Measurements from ENCODE around the gene HBE1. TPM values are rescaled to one million over a fixed set of nuclear protein-coding genes. Genes with fewer than 3 reads are reported as not detected.
"Not testable (repeated sequence)": the region's sequence is repeated elsewhere in the genome, so short reads cannot be mapped to it uniquely, and the experiment has no call there.

The HBE1 gene
- total RNA-seq, 1 donor from 2014 or later = not detected

GRCh38 chr11:5265832-5266231, 3.9 kb downstream of the HBE1 start:
- Histone ChIP-seq H4K20me1 (ENCODE audit: insufficient read depth, low read length) (no peaks in the 10 kb centered on the region), H3K9ac (ENCODE audit: low read length) (no peak overlapping the region), H3K4me3 (ENCODE audit: insufficient read depth, low read depth, low read length) (no peak overlapping the region), H3K4me1 (ENCODE audit: insufficient read depth, low read length) (no peaks in the 10 kb centered on the region), H3K36me3 (ENCODE audit: insufficient read depth, low read length) (no peaks in the 10 kb centered on the region), H3K27me3 (ENCODE audit: insufficient read depth, low read length) (peaks cover 3% of the 10 kb centered on the region), H3K79me2 (ENCODE audit: insufficient read depth, low read length) (no peaks in the 10 kb centered on the region), H2AFZ (ENCODE audit: low read depth, low read length) (no peak overlapping the region), H3K27ac (ENCODE audit: low read depth, low read length) (no peak overlapping the region), H3K9me3 (ENCODE audit: insufficient read depth, low read depth, low read length) (no peaks in the 10 kb centered on the region), H3K4me2 (ENCODE audit: low read length) (no peak overlapping the region)
- Mint-ChIP-seq H3K27me3 (ENCODE audit: low read depth, unreplicated experiment) (no peaks in the 10 kb centered on the region), H3K36me3 (ENCODE audit: low read depth, unreplicated experiment) (no peaks in the 10 kb centered on the region), H3K4me1 (ENCODE audit: low read depth, unreplicated experiment) (no peaks in the 10 kb centered on the region), H3K27ac (ENCODE audit: unreplicated experiment) (no peak overlapping the region), H3K4me3 (ENCODE audit: unreplicated experiment) (no peak overlapping the region), H3K9me3 (ENCODE audit: unreplicated experiment) (peaks cover 2% of the 10 kb centered on the region)
- TF ChIP-seq EZH2 (IDR thresholded peaks at IDR 0.05; ENCODE audit: insufficient read depth, low read length) = no peak
- TF ChIP-seq CTCF (IDR thresholded peaks at IDR 0.05; ENCODE audit: insufficient read depth, low read depth, low read length) = no peak
- FAIRE-seq = no peak
- DNase-seq (ENCODE audit: low read depth) = no peak

DNA sequence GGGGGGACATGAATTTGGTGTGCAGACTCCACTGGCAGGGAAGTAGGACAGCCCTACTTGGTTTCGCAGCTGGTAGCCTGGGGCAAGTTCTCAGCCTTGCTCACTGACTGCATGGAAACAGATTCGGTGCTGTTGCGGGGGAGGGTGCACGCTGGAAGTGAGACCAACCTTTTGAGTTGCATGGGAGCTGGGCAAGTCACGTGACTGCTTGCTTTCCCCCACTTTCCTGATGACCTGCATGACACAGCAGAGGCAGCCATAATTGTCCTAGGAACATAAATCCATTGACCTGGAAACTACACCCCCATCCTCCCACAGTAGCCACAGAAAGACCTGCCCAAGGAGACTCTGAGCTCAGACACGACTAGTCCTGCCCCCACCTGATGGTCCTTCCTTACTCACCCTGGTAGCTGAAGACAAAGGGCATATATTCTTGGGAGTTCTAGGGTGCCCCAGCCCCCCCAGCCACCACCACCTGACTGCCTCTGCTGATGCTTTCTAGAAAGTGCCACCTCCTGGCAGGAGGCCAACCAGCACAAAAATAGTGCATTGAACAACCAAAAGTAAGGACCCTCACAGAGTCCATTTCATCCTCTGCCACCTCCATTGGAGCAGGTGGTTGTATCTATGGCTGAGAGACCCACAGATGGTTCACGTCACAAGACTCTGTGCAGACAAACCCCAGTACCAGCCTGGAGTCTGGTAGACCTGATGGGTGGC, 11.0 kb downstream of the HBE1 start:
- no peak overlapping the region for H3K4me3 Mint-ChIP-seq (ENCODE audit: unreplicated experiment)
- no peaks in the 10 kb centered on the region for H3K27me3 Mint-ChIP-seq (ENCODE audit: low read depth, unreplicated experiment)
- H3K36me3 Mint-ChIP-seq (ENCODE audit: low read depth, unreplicated experiment) = peaks cover 4% of the 10 kb centered on the region
- FAIRE-seq (no peak), DNase-seq (ENCODE audit: low read depth) (no peak)
- H3K9me3 Mint-ChIP-seq (ENCODE audit: unreplicated experiment) = peaks cover 7% of the 10 kb centered on the region
- Histone ChIP-seq H3K9ac (ENCODE audit: low read length) (no peak overlapping the region), H3K9me3 (ENCODE audit: insufficient read depth, low read depth, low read length) (no peaks in the 10 kb centered on the region), H3K4me1 (ENCODE audit: insufficient read depth, low read length) (no peaks in the 10 kb centered on the region), H3K79me2 (ENCODE audit: insufficient read depth, low read length) (no peaks in the 10 kb centered on the region), H3K4me3 (ENCODE audit: insufficient read depth, low read depth, low read length) (no peak overlapping the region), H3K27me3 (ENCODE audit: insufficient read depth, low read length) (no peaks in the 10 kb centered on the region), H3K27ac (ENCODE audit: low read depth, low read length) (no peak overlapping the region), H3K36me3 (ENCODE audit: insufficient read depth, low read length) (no peaks in the 10 kb centered on the region), H3K4me2 (ENCODE audit: low read length) (no peak overlapping the region), H4K20me1 (ENCODE audit: insufficient read depth, low read length) (no peaks in the 10 kb centered on the region), H2AFZ (ENCODE audit: low read depth, low read length) (no peak overlapping the region)
- no peak overlapping the region for H3K27ac Mint-ChIP-seq (ENCODE audit: unreplicated experiment)
- TF ChIP-seq EZH2 (IDR thresholded peaks at IDR 0.05; ENCODE audit: insufficient read depth, low read length) (no peak), CTCF (IDR thresholded peaks at IDR 0.05; ENCODE audit: insufficient read depth, low read depth, low read length) (no peak)
- H3K4me1 Mint-ChIP-seq (ENCODE audit: low read depth, unreplicated experiment) = no peaks in the 10 kb centered on the region

- DNase-seq (ENCODE audit: low read depth) = no peak
- Mint-ChIP-seq H3K9me3 (ENCODE audit: unreplicated experiment) (peaks cover 5% of the 10 kb centered on the region), H3K27ac (ENCODE audit: unreplicated experiment) (no peak overlapping the region), H3K4me1 (ENCODE audit: low read depth, unreplicated experiment) (no peaks in the 10 kb centered on the region), H3K4me3 (ENCODE audit: unreplicated experiment) (no peak overlapping the region), H3K27me3 (ENCODE audit: low read depth, unreplicated experiment) (peaks cover 4% of the 10 kb centered on the region), H3K36me3 (ENCODE audit: low read depth, unreplicated experiment) (peaks cover 4% of the 10 kb centered on the region)
- Histone ChIP-seq H4K20me1 (ENCODE audit: insufficient read depth, low read length) (no peaks in the 10 kb centered on the region), H3K4me1 (ENCODE audit: insufficient read depth, low read length) (no peaks in the 10 kb centered on the region), H3K36me3 (ENCODE audit: insufficient read depth, low read length) (no peaks in the 10 kb centered on the region), H2AFZ (ENCODE audit: low read depth, low read length) (no peak overlapping the region), H3K79me2 (ENCODE audit: insufficient read depth, low read length) (no peaks in the 10 kb centered on the region), H3K27me3 (ENCODE audit: insufficient read depth, low read length) (no peaks in the 10 kb centered on the region), H3K4me2 (ENCODE audit: low read length) (no peak overlapping the region), H3K9me3 (ENCODE audit: insufficient read depth, low read depth, low read length) (no peaks in the 10 kb centered on the region), H3K27ac (ENCODE audit: low read depth, low read length) (no peak overlapping the region), H3K4me3 (ENCODE audit: insufficient read depth, low read depth, low read length) (no peak overlapping the region), H3K9ac (ENCODE audit: low read length) (no peak overlapping the region)
- no peak for FAIRE-seq
- TF ChIP-seq CTCF (IDR thresholded peaks at IDR 0.05; ENCODE audit: insufficient read depth, low read depth, low read length) = no peak
- no peak for TF ChIP-seq EZH2 (IDR thresholded peaks at IDR 0.05; ENCODE audit: insufficient read depth, low read length)
Observed at GRCh38 chr11:5257296-5257695, 12.4 kb downstream of the HBE1 start.

DNA sequence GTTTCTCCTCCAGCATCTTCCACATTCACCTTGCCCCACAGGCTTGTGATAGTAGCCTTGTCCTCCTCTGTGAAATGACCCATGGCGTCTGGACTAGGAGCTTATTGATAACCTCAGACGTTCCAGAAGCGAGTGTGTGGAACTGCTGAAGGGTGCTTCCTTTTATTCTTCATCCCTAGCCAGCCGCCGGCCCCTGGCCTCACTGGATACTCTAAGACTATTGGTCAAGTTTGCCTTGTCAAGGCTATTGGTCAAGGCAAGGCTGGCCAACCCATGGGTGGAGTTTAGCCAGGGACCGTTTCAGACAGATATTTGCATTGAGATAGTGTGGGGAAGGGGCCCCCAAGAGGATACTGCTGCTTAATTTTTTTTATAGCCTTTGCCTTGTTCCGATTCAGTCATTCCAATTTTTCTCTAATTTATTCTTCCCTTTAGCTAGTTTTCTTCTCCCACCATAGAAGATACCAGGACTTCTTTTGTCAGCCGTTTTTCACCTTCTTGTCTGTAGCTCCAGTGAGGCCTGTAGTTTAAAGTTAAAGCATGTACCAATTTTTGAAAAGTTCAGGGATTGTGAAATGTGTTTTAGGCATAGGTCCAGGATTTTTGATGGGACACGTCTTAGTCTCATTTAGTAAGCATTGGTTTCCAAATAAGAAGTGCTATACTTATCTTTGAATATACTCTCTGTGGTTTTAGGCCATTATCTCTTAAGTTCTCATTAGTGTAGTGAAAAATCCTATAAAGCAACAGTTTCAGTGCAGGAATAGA, 14.9 kb downstream of the HBE1 start, which contains the start of gene HBG2:
Gene HBG2 (minus strand): TSS at position 136 of the 768 bp plus-strand sequence. CDS start 53 bp downstream, at position 83.
- H3K27me3 ChIP-seq (ENCODE audit: insufficient read depth, low read length); H3K4me1 Mint-ChIP-seq (ENCODE audit: low read depth, unreplicated experiment); H3K9me3 Mint-ChIP-seq (ENCODE audit: unreplicated experiment); H3K36me3 Mint-ChIP-seq (ENCODE audit: low read depth, unreplicated experiment); H3K79me2 ChIP-seq (ENCODE audit: insufficient read depth, low read length); DNase-seq (ENCODE audit: low read depth); H3K27me3 Mint-ChIP-seq (ENCODE audit: low read depth, unreplicated experiment); FAIRE-seq; H3K4me3 ChIP-seq (ENCODE audit: insufficient read depth, low read depth, low read length); H3K4me3 Mint-ChIP-seq (ENCODE audit: unreplicated experiment); H2AFZ ChIP-seq (ENCODE audit: low read depth, low read length); H3K4me2 ChIP-seq (ENCODE audit: low read length); H3K36me3 ChIP-seq (ENCODE audit: insufficient read depth, low read length); H3K27ac Mint-ChIP-seq (ENCODE audit: unreplicated experiment); H3K27ac ChIP-seq (ENCODE audit: low read depth, low read length); H4K20me1 ChIP-seq (ENCODE audit: insufficient read depth, low read length); H3K4me1 ChIP-seq (ENCODE audit: insufficient read depth, low read length); H3K9me3 ChIP-seq (ENCODE audit: insufficient read depth, low read depth, low read length); H3K9ac ChIP-seq (ENCODE audit: low read length): not testable (repeated sequence)
